ENCODE data around the gene DIPK1C. TPM values are rescaled to one million over a fixed set of nuclear protein-coding genes. Genes with fewer than 3 reads are reported as not detected.

DIPK1C gene
- polyA plus RNA-seq, 1 donor (not counting 4 experiments of a cell fraction or from before 2014, with no cell fraction given), result not detected

- no peaks in the 10 kb centered on the region for H3K79me2 ChIP-seq (ENCODE audit: control insufficient read depth, insufficient read depth, low read length)
- no peak overlapping the region for H3K9ac ChIP-seq (ENCODE audit: control insufficient read depth, extremely low read depth, insufficient read depth, low read length)
- H3K4me3 ChIP-seq (ENCODE audit: control insufficient read depth in 2 of 3, extremely low read depth in 1 of 3, insufficient read depth in 2 of 3, low read depth in 1 of 3, low read length in 3 of 3), result no peak overlapping the region
- no peaks in the 10 kb centered on the region for H3K9me1 ChIP-seq (ENCODE audit: control insufficient read depth, extremely low read depth, insufficient read depth, low read length)
- no peaks in the 10 kb centered on the region for H3K4me1 ChIP-seq (ENCODE audit: control insufficient read depth, extremely low read depth, insufficient read depth, low read length)
- no peak overlapping the region for H2AFZ ChIP-seq (ENCODE audit: control insufficient read depth, low read length)
- TF ChIP-seq EZH2 (IDR thresholded peaks at IDR 0.05; ENCODE audit: low read length), result no peak
- no peak for TF ChIP-seq CTCF (optimal IDR thresholded peaks at IDR 0.05 in 1 of 3, IDR thresholded peaks at IDR 0.05 in 1 of 3, conservative IDR thresholded peaks at IDR 0.05 in 1 of 3; ENCODE audit: extremely low read depth in 1 of 3, insufficient read depth in 2 of 3, low read length in 3 of 3)
- H3K27me3 ChIP-seq (ENCODE audit: control insufficient read depth, extremely low read depth, insufficient read depth, low read length), result peaks cover 49% of the 10 kb centered on the region
- no peaks in the 10 kb centered on the region for H4K20me1 ChIP-seq (ENCODE audit: control insufficient read depth, extremely low read depth, insufficient read depth, low read length)
- DNase-seq (ENCODE audit: low read depth, low spot score) (no peak), FAIRE-seq (no peak)
- no peaks in the 10 kb centered on the region for H3K9me3 ChIP-seq (ENCODE audit: control insufficient read depth, low read depth, low read length)
- H3K36me3 ChIP-seq (ENCODE audit: control insufficient read depth in 2 of 2, extremely low read depth in 1 of 2, insufficient read depth in 2 of 2, low read length in 2 of 2), result no peaks in the 10 kb centered on the region
- no peak overlapping the region for H3K27ac ChIP-seq (ENCODE audit: control insufficient read depth, insufficient read depth, low read length)
- H3K4me2 ChIP-seq (ENCODE audit: control insufficient read depth, extremely low read depth, insufficient read depth, low read depth, low read length), result no peak overlapping the region
- dilution Hi-C loops (cut with MboI; ENCODE audit: extremely low pct_ligation_motif_present, low sequenced_read_pairs), result no loop called here
Observed at GRCh38 chr18:74455386-74455785, 1.7 kb downstream of the DIPK1C start.

- Histone ChIP-seq H3K9ac (ENCODE audit: control insufficient read depth, extremely low read depth, insufficient read depth, low read length) (no peak overlapping the region), H3K4me2 (ENCODE audit: control insufficient read depth, extremely low read depth, insufficient read depth, low read depth, low read length) (no peak overlapping the region), H3K4me1 (ENCODE audit: control insufficient read depth, extremely low read depth, insufficient read depth, low read length) (no peaks in the 10 kb centered on the region), H3K79me2 (ENCODE audit: control insufficient read depth, insufficient read depth, low read length) (no peaks in the 10 kb centered on the region), H4K20me1 (ENCODE audit: control insufficient read depth, extremely low read depth, insufficient read depth, low read length) (no peaks in the 10 kb centered on the region), H3K4me3 (ENCODE audit: control insufficient read depth in 2 of 3, extremely low read depth in 1 of 3, insufficient read depth in 2 of 3, low read depth in 1 of 3, low read length in 3 of 3) (no peak overlapping the region), H2AFZ (ENCODE audit: control insufficient read depth, low read length) (no peak overlapping the region), H3K9me3 (ENCODE audit: control insufficient read depth, low read depth, low read length) (no peaks in the 10 kb centered on the region), H3K27me3 (ENCODE audit: control insufficient read depth, extremely low read depth, insufficient read depth, low read length) (peaks cover 41% of the 10 kb centered on the region), H3K36me3 (ENCODE audit: control insufficient read depth in 2 of 2, extremely low read depth in 1 of 2, insufficient read depth in 2 of 2, low read length in 2 of 2) (no peaks in the 10 kb centered on the region), H3K27ac (ENCODE audit: control insufficient read depth, insufficient read depth, low read length) (no peak overlapping the region), H3K9me1 (ENCODE audit: control insufficient read depth, extremely low read depth, insufficient read depth, low read length) (no peaks in the 10 kb centered on the region)
- DNase-seq (ENCODE audit: low read depth, low spot score) (no peak), FAIRE-seq (no peak)
- dilution Hi-C loops (cut with MboI; ENCODE audit: extremely low pct_ligation_motif_present, low sequenced_read_pairs), result no loop called here
- TF ChIP-seq EZH2 (IDR thresholded peaks at IDR 0.05; ENCODE audit: low read length), result no peak
- no peak for TF ChIP-seq CTCF (optimal IDR thresholded peaks at IDR 0.05 in 1 of 3, IDR thresholded peaks at IDR 0.05 in 1 of 3, conservative IDR thresholded peaks at IDR 0.05 in 1 of 3; ENCODE audit: extremely low read depth in 1 of 3, insufficient read depth in 2 of 3, low read length in 3 of 3)
Observed at GRCh38 chr18:74454279-74454751, 2.8 kb downstream of the DIPK1C start.

Measured in keratinocyte (primary cell).